GM20000 (cell line): ENCODE results near the gene DRD4.

Source experiments
- DNase-seq: peaks from one replicate; pipeline ENCODE4 v3.0.0; 2012; ENCODE audit warnings: low spot score
- CTCF ChIP-seq: IDR thresholded peaks from 2 replicates; pipeline ENCODE4 v1.5.1; 2012; ENCODE audit warnings: mild to moderate bottlenecking, control low read depth; ENCODE audit errors: extremely low read depth, missing control alignments

Gene DRD4

GRCh38 chr11:614021-614622, 22.9 kb upstream of the DRD4 start:
- TF ChIP-seq CTCF = no peak
- DNase-seq = no peak

GRCh38 chr11:614623-615503, 22.2 kb upstream of the DRD4 start:
- no peak for DNase-seq
- TF ChIP-seq CTCF = no peak

GRCh38 chr11:615504-616319, 21.4 kb upstream of the DRD4 start, which contains the start of gene IRF7:
TSS of gene IRF7 (minus strand) at chr11:615950. CDS start at chr11:615364, 586 bp downstream.
- no peak for TF ChIP-seq CTCF
- peak; percentile 98 for DNase-seq

GRCh38 chr11:616320-617198, 20.5 kb upstream of the DRD4 start:
- no peak for DNase-seq
- TF ChIP-seq CTCF = no peak

- TF ChIP-seq CTCF = no peak
- no peak for DNase-seq
These were observed 19.7 kb upstream of the DRD4 start for GRCh38 chr11:617199-617911.

GRCh38 chr11:617912-618682, 19.0 kb upstream of the DRD4 start:
- no peak for TF ChIP-seq CTCF
- no peak for DNase-seq
